Neuronal stem cell (in vitro differentiated cells): Measurements from ENCODE around the gene STPG3.

Experiments
- DNase-seq: peaks from one replicate; pipeline ENCODE4 v3.0.0-alpha.2; 2013; ENCODE audit warnings: low spot score
- H2AFZ ChIP-seq: one replicate; pipeline ENCODE4 v1.6.1; 2013; ENCODE audit warnings: mild to moderate bottlenecking, low read length, inconsistent platforms
- H2AK5ac ChIP-seq: 2 replicates; pipeline ENCODE4 v1.6.1; 2013; ENCODE audit warnings: low read depth, mild to moderate bottlenecking, inconsistent platforms, low read length, moderate library complexity, mixed read lengths
- H2BK120ac ChIP-seq: 2 replicates; pipeline ENCODE4 v1.6.1; 2013; ENCODE audit warnings: low read depth, mild to moderate bottlenecking, inconsistent platforms, low read length, moderate library complexity, mixed read lengths
- H2BK12ac ChIP-seq: one replicate; pipeline ENCODE4 v1.6.1; 2013; ENCODE audit warnings: low read length, inconsistent platforms
- H2BK15ac ChIP-seq: 2 replicates; pipeline ENCODE4 v1.6.1; 2013; ENCODE audit warnings: mild to moderate bottlenecking, low read length, inconsistent platforms, mixed read lengths
- H2BK5ac ChIP-seq: one replicate; pipeline ENCODE4 v1.6.1; 2013; ENCODE audit warnings: inconsistent platforms, mild to moderate bottlenecking, low read length, moderate library complexity
- H3K14ac ChIP-seq: one replicate; pipeline ENCODE4 v1.6.1; 2013; ENCODE audit warnings: low read length, inconsistent platforms
- H3K18ac ChIP-seq: 2 replicates; pipeline ENCODE4 v1.6.1; 2013; ENCODE audit warnings: low read length, inconsistent platforms
- H3K23ac ChIP-seq: 2 replicates; pipeline ENCODE4 v1.6.1; 2013; ENCODE audit warnings: low read depth, mild to moderate bottlenecking, mixed read lengths, low read length, inconsistent platforms; ENCODE audit not compliant: poor library complexity
- H3K27ac ChIP-seq: replicated peaks from 3 replicates; pipeline ENCODE4 v1.5.1; 2013; ENCODE audit warnings: low read length, inconsistent platforms
- H3K27me3 ChIP-seq, 3 experiments: 2 replicates each; pipeline ENCODE4 v1.6.1; 2013; ENCODE audit warnings: low read length in 3 of 3, mild to moderate bottlenecking in 2 of 3, inconsistent platforms in 1 of 3, low read depth in 1 of 3, mixed read lengths in 1 of 3, moderate library complexity in 1 of 3; ENCODE audit not compliant: control insufficient read depth in 3 of 3, insufficient read depth in 3 of 3
- H3K36me3 ChIP-seq, 2 donors: replicated peaks in 1 of 2; 2 replicates each; pipeline ENCODE4 v1.6.1; 2013; ENCODE audit warnings: low read length in 2 of 2; ENCODE audit not compliant: control insufficient read depth in 2 of 2, insufficient read depth in 2 of 2
- H3K4ac ChIP-seq: 2 replicates; pipeline ENCODE4 v1.6.1; 2013; ENCODE audit warnings: inconsistent platforms, mild to moderate bottlenecking, low read length, moderate library complexity
- H3K4me1 ChIP-seq, 2 donors: 1 replicate in 1 of 2; 2 replicates in 1 of 2; pipeline ENCODE4 v1.6.1; 2013; ENCODE audit warnings: low read length in 2 of 2, low read depth in 1 of 2; ENCODE audit not compliant: control insufficient read depth in 2 of 2, insufficient read depth in 1 of 2
- H3K4me2 ChIP-seq: one replicate; pipeline ENCODE4 v1.6.1; 2013; ENCODE audit warnings: mild to moderate bottlenecking, low read length, inconsistent platforms; ENCODE audit not compliant: insufficient read depth, poor library complexity, severe bottlenecking
- H3K4me3 ChIP-seq, 2 donors: 2 replicates each; pipeline ENCODE4 v1.5.1; 2013; ENCODE audit warnings: low read length in 2 of 2, mild to moderate bottlenecking in 2 of 2, inconsistent platforms in 1 of 2, moderate library complexity in 1 of 2
- H3K79me1 ChIP-seq: one replicate; pipeline ENCODE4 v1.6.1; 2013; ENCODE audit warnings: low read depth, mild to moderate bottlenecking, inconsistent platforms, low read length, moderate library complexity
- H3K9ac ChIP-seq: one replicate; pipeline ENCODE4 v1.6.1; 2013; ENCODE audit warnings: mild to moderate bottlenecking, low read depth, low read length, inconsistent platforms; ENCODE audit not compliant: poor library complexity
- H3K9me3 ChIP-seq, 2 donors: replicated peaks in 1 of 2; 2 replicates each; pipeline versions ENCODE3 to v1.6.1; 2013; ENCODE audit warnings: low read length in 2 of 2, mild to moderate bottlenecking in 2 of 2, inconsistent platforms in 1 of 2, low read depth in 1 of 2, mixed read lengths in 1 of 2, moderate library complexity in 1 of 2; ENCODE audit not compliant: control insufficient read depth in 2 of 2, insufficient read depth in 1 of 2
- H4K8ac ChIP-seq: one replicate; pipeline ENCODE4 v1.6.1; 2013; ENCODE audit warnings: low read depth, mild to moderate bottlenecking, inconsistent platforms, low read length, moderate library complexity
- H4K91ac ChIP-seq: one replicate; pipeline ENCODE4 v1.6.1; 2013; ENCODE audit warnings: low read length, low read depth, mild to moderate bottlenecking, inconsistent platforms; ENCODE audit not compliant: poor library complexity
- whole genome bisulfite sequencing, 2 donors: extraction: QIAGEN DNeasy Blood & Tissue Kit; methylation state at CpG; one replicate each; pipeline ENCODE4 v1.1.7; 2013; ENCODE audit warnings: missing lambda C conversion rate in 2 of 2, mixed read lengths in 1 of 2; ENCODE audit not compliant: insufficient read length in 2 of 2, insufficient replicate concordance in 1 of 2; ENCODE audit errors: extremely low coverage in 2 of 2; 5-methylcytosine and 5-hydroxymethylcytosine counted together

The STPG3 gene

DNA sequence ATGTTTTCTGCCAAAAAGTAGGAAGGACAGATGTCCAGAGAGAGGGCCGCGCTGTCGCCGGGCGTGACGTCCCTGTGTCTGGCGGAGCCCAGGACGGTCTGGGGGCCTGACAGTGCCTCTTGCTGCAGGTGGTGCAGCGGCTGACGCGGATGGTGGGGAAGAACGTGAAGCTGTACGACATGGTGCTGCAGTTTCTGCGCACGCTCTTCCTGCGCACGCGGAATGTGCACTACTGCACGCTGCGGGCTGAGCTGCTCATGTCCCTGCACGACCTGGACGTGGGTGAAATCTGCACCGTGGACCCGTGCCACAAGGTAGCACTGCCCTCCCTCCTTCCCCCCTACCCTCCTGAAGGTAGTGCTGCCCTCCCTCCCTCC, 11.8 kb downstream of the STPG3 start:
- Histone ChIP-seq H2AK5ac (no peak overlapping the region), H2AFZ (no peak overlapping the region), H3K9me3 (no peaks in the 10 kb centered on the region), H3K4me1 (no peaks in the 10 kb centered on the region), H2BK5ac (no peak overlapping the region), H3K9ac (peak overlapping the region; percentile 50), H3K18ac (no peak overlapping the region), H3K79me1 (peaks cover 5% of the 10 kb centered on the region), H3K4ac (no peak overlapping the region), H4K91ac (no peak overlapping the region), H3K23ac (peak overlapping the region; percentile 96), H2BK15ac (no peak overlapping the region), H3K27me3 (no peaks in the 10 kb centered on the region), H3K4me3 (no peak overlapping the region), H3K36me3 (peaks cover 35 to 74% of the 10 kb centered on the region in 2 donors), H4K8ac (no peak overlapping the region), H2BK120ac (no peak overlapping the region), H3K14ac (no peak overlapping the region), H3K27ac (no peak overlapping the region), H2BK12ac (peak overlapping the region; percentile 58), H3K4me2 (no peak overlapping the region)
- no peak for DNase-seq
- whole genome bisulfite sequencing, 2 donors, result no CpG with 5 or more reads among the region's 24 CpGs

DNA sequence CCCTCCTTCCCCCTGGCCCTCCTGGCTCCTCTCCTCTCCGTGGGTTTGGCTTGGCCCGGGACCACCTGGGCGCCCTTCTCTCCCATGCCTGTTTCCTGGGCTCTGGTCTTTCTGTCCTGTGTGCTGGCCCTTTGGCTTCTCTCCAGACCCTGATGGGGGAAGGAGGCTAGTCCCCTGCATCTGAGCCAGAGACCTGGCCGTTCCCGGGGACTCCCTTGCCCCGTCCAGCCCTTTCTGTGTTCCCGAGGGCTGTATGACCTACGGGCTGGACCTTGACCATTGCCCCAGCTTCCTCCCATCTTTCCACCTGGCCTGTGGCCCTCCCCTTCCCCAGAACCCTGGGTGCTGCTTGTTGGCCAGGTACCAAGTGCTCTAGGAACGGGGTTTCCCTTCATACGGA, 12.4 kb downstream of the STPG3 start:
- H3K27me3 ChIP-seq, result no peaks in the 10 kb centered on the region
- H2BK5ac ChIP-seq, result no peak overlapping the region
- H2BK120ac ChIP-seq, result no peak overlapping the region
- no peak overlapping the region for H3K4me2 ChIP-seq
- no peak overlapping the region for H2AK5ac ChIP-seq
- no peak overlapping the region for H3K27ac ChIP-seq
- DNase-seq, result no peak
- H3K4me3 ChIP-seq, result no peak overlapping the region
- H3K9ac ChIP-seq, result no peak overlapping the region
- peaks cover 33 to 74% of the 10 kb centered on the region in 2 donors for H3K36me3 ChIP-seq
- no peak overlapping the region for H4K8ac ChIP-seq
- H4K91ac ChIP-seq, result no peak overlapping the region
- no peak overlapping the region for H3K18ac ChIP-seq
- H3K4ac ChIP-seq, result no peak overlapping the region
- no peak overlapping the region for H2BK15ac ChIP-seq
- H2BK12ac ChIP-seq, result no peak overlapping the region
- no peak overlapping the region for H3K23ac ChIP-seq
- no peaks in the 10 kb centered on the region for H3K9me3 ChIP-seq
- H3K4me1 ChIP-seq, result no peaks in the 10 kb centered on the region
- H3K14ac ChIP-seq, result no peak overlapping the region
- H3K79me1 ChIP-seq, result peaks cover 5% of the 10 kb centered on the region
- no CpG with 5 or more reads among the region's 10 CpGs for WGBS, 2 donors
- no peak overlapping the region for H2AFZ ChIP-seq

DNA sequence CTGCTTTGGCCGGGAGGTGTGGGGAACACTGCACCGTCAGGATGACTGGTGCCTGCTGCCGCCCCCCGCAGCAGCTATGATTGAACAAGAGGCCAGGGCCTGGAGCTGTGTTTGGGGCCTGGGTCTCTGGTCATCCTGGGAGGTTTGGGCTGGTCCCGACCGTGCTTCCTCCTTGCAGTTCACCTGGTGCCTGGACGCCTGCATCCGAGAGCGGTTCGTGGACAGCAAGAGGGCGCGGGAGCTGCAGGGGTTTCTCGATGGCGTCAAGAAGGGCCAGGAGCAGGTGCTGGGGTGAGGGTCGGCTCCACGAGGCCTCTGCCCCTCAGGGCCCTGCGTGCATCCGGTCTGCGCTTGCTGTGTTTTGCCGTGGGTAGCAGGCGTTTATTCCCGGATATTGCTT, 13.0 kb downstream of the STPG3 start:
- Histone ChIP-seq H2BK15ac (no peak overlapping the region), H3K4me2 (no peak overlapping the region), H4K91ac (no peak overlapping the region), H3K14ac (no peak overlapping the region), H3K27me3 (no peaks in the 10 kb centered on the region), H2BK5ac (no peak overlapping the region), H2BK120ac (no peak overlapping the region), H3K27ac (no peak overlapping the region), H4K8ac (no peak overlapping the region), H3K9ac (no peak overlapping the region), H3K36me3 (peaks cover 35 to 74% of the 10 kb centered on the region in 2 donors), H3K4ac (no peak overlapping the region), H3K4me3 (no peak overlapping the region), H3K23ac (no peak overlapping the region), H2AK5ac (no peak overlapping the region), H3K9me3 (no peaks in the 10 kb centered on the region), H3K18ac (no peak overlapping the region), H2AFZ (no peak overlapping the region), H2BK12ac (no peak overlapping the region), H3K4me1 (no peaks in the 10 kb centered on the region), H3K79me1 (peaks cover 5% of the 10 kb centered on the region)
- no peak for DNase-seq
- WGBS, 2 donors, result no CpG with 5 or more reads among the region's 22 CpGs

DNA sequence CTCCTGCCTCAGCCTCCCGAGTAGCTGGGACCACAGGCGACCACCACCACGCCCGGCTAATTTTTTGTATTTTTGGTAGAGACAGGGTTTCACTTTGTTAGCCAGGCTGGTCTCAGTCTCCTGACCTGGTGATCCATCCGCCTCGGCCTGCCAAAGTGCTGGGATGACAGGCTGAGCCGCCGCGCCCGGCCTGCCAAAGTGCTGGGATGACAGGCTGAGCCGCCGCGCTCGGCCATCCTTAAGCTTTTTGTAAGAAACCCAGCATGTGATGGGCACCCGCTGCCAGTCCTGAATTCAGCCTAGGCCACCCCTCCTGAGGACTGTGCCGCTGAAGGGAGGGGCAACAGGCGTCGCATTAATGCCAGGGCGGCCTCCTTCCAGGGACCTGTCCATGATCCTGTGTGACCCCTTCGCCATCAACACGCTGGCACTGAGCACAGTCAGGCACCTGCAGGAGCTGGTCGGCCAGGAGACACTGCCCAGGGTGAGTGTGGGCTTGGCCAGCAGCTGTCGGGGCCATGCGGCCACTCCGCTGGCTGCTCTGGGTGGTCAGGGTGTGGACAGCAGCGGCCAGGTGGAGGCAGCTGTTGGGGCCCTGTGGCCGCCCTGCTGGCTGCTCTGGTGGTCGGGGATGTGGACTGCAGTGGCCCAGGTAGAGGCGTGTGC, 14.5 kb downstream of the STPG3 start:
- no CpG with 5 or more reads among the region's 29 CpGs for WGBS, 2 donors
- H3K4me3 ChIP-seq, result no peak overlapping the region
- no peaks in the 10 kb centered on the region for H3K4me1 ChIP-seq

More for the DNA sequence above, 14.5 kb downstream of the STPG3 start:
- peaks cover 5% of the 10 kb centered on the region for H3K79me1 ChIP-seq
- no peaks in the 10 kb centered on the region for H3K9me3 ChIP-seq
- H2BK120ac ChIP-seq, result no peak overlapping the region
- no peak overlapping the region for H2AK5ac ChIP-seq
- H3K14ac ChIP-seq, result no peak overlapping the region
- peak overlapping the region; percentile 66 for H2BK5ac ChIP-seq
- no peak overlapping the region for H3K4me2 ChIP-seq
- H2BK12ac ChIP-seq, result no peak overlapping the region
- H3K4ac ChIP-seq, result no peak overlapping the region
- H4K91ac ChIP-seq, result no peak overlapping the region
- peak overlapping the region; percentile 93 for H3K23ac ChIP-seq
- peak overlapping the region; percentile 43 for H4K8ac ChIP-seq
- no peak overlapping the region for H2AFZ ChIP-seq
- H3K27ac ChIP-seq, result no peak overlapping the region
- DNase-seq, result no peak
- no peaks in the 10 kb centered on the region for H3K27me3 ChIP-seq
- H3K18ac ChIP-seq, result no peak overlapping the region
- H3K9ac ChIP-seq, result no peak overlapping the region
- H3K36me3 ChIP-seq, result peaks cover 35 to 78% of the 10 kb centered on the region in 2 donors
- H2BK15ac ChIP-seq, result no peak overlapping the region
